ENCODE measurements around the gene SLC25A39. TPM values are rescaled to one million over a fixed set of nuclear protein-coding genes. Genes with fewer than 3 reads are reported as not detected.
A peak's percentile ranks its signal among the peaks of the same experiment; 100 is the strongest.

SLC25A39 gene
- total RNA-seq, 1 donor from 2014 or later: 80.6 TPM

DNA sequence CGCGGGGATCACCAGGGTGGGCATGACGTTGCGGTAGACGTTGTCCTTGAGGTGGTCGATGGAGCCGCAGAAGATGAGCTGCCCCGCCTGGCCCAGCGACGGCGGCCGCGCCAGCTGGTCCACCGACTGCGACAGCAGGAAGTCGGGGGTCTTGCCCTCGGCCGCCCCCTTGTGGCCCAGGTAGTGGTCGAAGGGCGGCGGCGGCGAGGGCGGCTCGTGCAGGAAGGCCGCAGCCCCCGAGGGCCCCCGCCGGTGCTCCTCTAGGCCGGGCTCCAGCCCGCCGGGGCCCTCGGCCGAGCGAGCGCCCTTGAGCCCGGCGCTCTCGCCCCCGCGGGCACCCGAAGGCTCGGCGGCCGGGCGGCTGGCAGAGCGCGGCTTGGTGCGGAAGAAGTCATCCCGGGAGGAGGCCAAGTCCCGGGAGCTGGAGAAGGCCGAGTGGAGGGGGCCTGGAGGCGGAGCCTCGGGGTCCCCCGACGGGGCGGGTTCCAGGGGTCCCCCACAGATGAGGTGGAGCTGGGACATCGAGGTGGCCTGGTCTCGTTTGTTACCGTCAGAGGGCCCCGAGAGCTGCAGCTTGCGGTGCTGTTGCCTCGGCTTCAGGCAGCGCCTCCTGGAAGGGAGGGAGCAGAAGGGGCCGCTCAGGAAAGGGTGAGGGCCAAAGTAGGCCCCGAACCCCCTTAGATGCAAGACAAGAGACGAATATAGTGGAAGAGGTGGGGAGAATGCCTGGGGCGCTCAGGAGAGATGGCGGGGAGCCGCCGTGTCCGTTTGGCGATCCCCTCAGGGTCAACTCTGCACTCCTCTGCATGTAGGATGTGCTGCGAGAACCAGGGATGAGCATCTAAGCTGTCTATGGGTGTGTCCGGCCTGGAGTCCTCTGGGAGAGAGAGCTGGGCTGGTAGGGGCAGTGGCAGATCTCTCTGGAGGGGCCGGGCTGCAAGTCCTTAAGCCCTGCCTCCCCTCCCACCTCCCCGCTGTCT is 30.2 kb upstream of the SLC25A39 start:
- H3K79me2 ChIP-seq (ENCODE audit: insufficient read depth, low read length): no peaks in the 10 kb centered on the region
- peak overlapping the region; percentile 69 for H3K4me3 Mint-ChIP-seq (ENCODE audit: unreplicated experiment)
- peaks cover 5% of the 10 kb centered on the region for H3K27me3 Mint-ChIP-seq (ENCODE audit: low read depth, unreplicated experiment)
- no peaks in the 10 kb centered on the region for H3K9me3 Mint-ChIP-seq (ENCODE audit: unreplicated experiment)
- no peak overlapping the region for H3K9ac ChIP-seq (ENCODE audit: low read length)
- no peaks in the 10 kb centered on the region for H3K27me3 ChIP-seq (ENCODE audit: insufficient read depth, low read length)
- peak overlapping the region; percentile 66 for H3K27ac Mint-ChIP-seq (ENCODE audit: unreplicated experiment)
- DNase-seq (ENCODE audit: low read depth) (no peak), FAIRE-seq (no peak)
- TF ChIP-seq, protein P1, sequence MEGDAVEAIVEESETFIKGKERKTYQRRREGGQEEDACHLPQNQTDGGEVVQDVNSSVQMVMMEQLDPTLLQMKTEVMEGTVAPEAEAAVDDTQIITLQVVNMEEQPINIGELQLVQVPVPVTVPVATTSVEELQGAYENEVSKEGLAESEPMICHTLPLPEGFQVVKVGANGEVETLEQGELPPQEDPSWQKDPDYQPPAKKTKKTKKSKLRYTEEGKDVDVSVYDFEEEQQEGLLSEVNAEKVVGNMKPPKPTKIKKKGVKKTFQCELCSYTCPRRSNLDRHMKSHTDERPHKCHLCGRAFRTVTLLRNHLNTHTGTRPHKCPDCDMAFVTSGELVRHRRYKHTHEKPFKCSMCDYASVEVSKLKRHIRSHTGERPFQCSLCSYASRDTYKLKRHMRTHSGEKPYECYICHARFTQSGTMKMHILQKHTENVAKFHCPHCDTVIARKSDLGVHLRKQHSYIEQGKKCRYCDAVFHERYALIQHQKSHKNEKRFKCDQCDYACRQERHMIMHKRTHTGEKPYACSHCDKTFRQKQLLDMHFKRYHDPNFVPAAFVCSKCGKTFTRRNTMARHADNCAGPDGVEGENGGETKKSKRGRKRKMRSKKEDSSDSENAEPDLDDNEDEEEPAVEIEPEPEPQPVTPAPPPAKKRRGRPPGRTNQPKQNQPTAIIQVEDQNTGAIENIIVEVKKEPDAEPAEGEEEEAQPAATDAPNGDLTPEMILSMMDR (IDR thresholded peaks at IDR 0.05; ENCODE audit: insufficient read depth, low read depth, low read length): no peak
- no peak for TF ChIP-seq EZH2 (IDR thresholded peaks at IDR 0.05; ENCODE audit: insufficient read depth, low read length)
- no peak overlapping the region for H3K27ac ChIP-seq (ENCODE audit: low read depth, low read length)
- H4K20me1 ChIP-seq (ENCODE audit: insufficient read depth, low read length): peaks cover 51% of the 10 kb centered on the region
- H3K9me3 ChIP-seq (ENCODE audit: insufficient read depth, low read depth, low read length): no peaks in the 10 kb centered on the region
- peaks cover 16% of the 10 kb centered on the region for H3K36me3 Mint-ChIP-seq (ENCODE audit: low read depth, unreplicated experiment)
- H2AFZ ChIP-seq (ENCODE audit: low read depth, low read length): no peak overlapping the region
- no peaks in the 10 kb centered on the region for H3K36me3 ChIP-seq (ENCODE audit: insufficient read depth, low read length)
- H3K4me1 Mint-ChIP-seq (ENCODE audit: low read depth, unreplicated experiment): no peaks in the 10 kb centered on the region
- H3K4me3 ChIP-seq (ENCODE audit: insufficient read depth, low read depth, low read length): no peak overlapping the region
- no peaks in the 10 kb centered on the region for H3K4me1 ChIP-seq (ENCODE audit: insufficient read depth, low read length)
- no peak overlapping the region for H3K4me2 ChIP-seq (ENCODE audit: low read length)

DNA sequence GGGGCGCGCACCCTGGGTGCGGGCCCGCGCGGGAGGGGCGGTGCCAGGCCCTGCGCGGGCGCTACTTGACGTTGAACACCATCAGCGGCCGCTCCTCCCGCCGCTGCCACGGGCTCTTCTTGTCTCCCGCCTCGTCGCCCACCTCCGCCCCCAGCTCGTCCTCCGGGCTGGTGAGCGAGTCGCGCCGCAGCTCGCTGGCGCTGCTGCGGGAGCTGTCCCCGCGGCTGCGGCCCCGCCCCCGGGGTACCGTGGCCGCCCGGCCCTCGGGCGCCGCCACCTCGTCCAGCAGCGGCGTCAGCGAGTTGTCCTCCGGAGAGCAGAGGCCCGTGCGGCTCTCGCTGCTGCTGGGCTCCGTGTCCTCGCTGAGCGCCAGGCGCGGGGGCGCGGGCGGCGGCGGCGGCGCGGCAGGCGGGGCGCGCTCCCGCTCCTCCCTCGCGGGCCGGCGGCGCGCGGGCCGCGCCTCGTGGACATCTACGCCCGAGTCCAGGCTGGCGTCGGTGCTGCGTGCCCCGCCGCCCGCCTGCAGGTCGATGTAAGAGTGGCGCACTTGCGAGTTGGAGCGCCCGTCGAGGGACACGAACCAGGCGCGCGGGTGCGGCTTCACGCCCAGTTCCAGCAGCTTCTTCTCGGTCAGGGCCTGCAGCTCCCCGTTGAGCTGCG is 29.2 kb upstream of the SLC25A39 start:
- DNase-seq (ENCODE audit: low read depth) (no peak), FAIRE-seq (no peak)
- peak overlapping the region; percentile 28 for H3K4me3 ChIP-seq (ENCODE audit: insufficient read depth, low read depth, low read length)
- Mint-ChIP-seq H3K27me3 (ENCODE audit: low read depth, unreplicated experiment) (peaks cover 5% of the 10 kb centered on the region), H3K36me3 (ENCODE audit: low read depth, unreplicated experiment) (peaks cover 16% of the 10 kb centered on the region), H3K27ac (ENCODE audit: unreplicated experiment) (no peak overlapping the region), H3K4me1 (ENCODE audit: low read depth, unreplicated experiment) (no peaks in the 10 kb centered on the region), H3K9me3 (ENCODE audit: unreplicated experiment) (no peaks in the 10 kb centered on the region), H3K4me3 (ENCODE audit: unreplicated experiment) (no peak overlapping the region)
- H3K9me3 ChIP-seq (ENCODE audit: insufficient read depth, low read depth, low read length): no peaks in the 10 kb centered on the region
- no peaks in the 10 kb centered on the region for H3K36me3 ChIP-seq (ENCODE audit: insufficient read depth, low read length)
- no peak overlapping the region for H3K9ac ChIP-seq (ENCODE audit: low read length)
- H3K79me2 ChIP-seq (ENCODE audit: insufficient read depth, low read length): no peaks in the 10 kb centered on the region
- TF ChIP-seq, protein P1 (IDR thresholded peaks at IDR 0.05; ENCODE audit: insufficient read depth, low read depth, low read length): no peak
- no peak for TF ChIP-seq EZH2 (IDR thresholded peaks at IDR 0.05; ENCODE audit: insufficient read depth, low read length)
- H3K4me2 ChIP-seq (ENCODE audit: low read length): peak overlapping the region; percentile 66
- no peaks in the 10 kb centered on the region for H3K27me3 ChIP-seq (ENCODE audit: insufficient read depth, low read length)
- peaks cover 50% of the 10 kb centered on the region for H4K20me1 ChIP-seq (ENCODE audit: insufficient read depth, low read length)
- no peak overlapping the region for H3K27ac ChIP-seq (ENCODE audit: low read depth, low read length)
- no peaks in the 10 kb centered on the region for H3K4me1 ChIP-seq (ENCODE audit: insufficient read depth, low read length)
- H2AFZ ChIP-seq (ENCODE audit: low read depth, low read length): no peak overlapping the region
